ENCODE measurements around the gene PANK2.
"Not testable (repeated sequence)": the region's sequence is repeated elsewhere in the genome, so short reads cannot be mapped to it uniquely, and the experiment has no call there.

The PANK2 gene

DNA sequence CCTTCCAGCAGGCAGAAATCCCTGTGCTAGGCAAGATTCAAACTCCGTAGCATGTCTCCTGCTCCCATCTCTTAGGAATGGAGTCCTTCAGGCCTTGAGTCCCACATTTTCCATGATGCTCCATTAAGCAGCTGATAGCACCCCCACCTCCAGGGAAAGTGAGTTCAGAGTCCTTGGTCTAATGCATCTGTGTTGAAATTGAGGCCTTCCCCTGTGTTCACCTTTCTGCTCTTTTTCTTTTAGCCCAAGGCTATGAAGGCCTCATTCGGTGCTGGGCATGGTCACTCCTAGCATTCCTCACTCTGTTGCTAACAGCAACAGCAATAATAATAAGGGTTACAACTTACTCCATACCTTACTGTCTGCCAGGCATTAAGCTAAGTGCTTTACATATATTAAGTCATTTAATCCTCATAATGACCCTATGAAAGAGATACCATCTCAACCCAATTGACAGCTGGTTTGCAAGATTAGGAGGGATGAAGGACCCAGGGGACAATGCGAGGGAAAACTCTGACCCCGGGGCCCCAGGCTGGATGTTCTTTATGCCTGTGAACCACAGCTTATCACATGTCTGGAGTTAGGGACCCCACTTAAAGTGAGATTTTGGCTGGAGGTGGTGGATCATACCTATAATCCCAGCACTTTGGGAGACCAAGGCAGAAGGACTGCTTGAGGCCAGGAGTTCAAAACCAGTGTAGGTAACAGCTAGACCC lies 17.5 kb upstream of the PANK2 start:
- no peak for DNase-seq

DNA sequence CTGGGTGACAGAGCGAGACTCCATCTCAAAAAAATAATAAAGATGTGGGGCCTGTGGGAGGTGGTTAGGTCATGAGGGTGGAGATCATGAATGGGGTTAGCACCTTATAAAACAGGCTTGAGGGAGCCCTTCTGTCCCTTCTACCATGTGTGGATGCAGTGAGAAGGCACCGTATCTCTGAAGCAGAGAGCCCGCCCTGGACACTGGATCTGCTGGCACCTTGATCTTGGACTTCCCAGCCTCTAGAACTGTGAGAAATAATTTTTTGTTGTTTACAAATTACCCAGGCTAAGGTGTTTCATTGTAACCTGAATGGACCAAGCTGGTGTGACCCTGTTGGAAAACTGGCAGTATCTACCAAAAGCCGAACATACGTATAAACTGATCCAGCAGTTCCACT lies 15.7 kb upstream of the PANK2 start:
- DNase-seq, result no peak

DNA sequence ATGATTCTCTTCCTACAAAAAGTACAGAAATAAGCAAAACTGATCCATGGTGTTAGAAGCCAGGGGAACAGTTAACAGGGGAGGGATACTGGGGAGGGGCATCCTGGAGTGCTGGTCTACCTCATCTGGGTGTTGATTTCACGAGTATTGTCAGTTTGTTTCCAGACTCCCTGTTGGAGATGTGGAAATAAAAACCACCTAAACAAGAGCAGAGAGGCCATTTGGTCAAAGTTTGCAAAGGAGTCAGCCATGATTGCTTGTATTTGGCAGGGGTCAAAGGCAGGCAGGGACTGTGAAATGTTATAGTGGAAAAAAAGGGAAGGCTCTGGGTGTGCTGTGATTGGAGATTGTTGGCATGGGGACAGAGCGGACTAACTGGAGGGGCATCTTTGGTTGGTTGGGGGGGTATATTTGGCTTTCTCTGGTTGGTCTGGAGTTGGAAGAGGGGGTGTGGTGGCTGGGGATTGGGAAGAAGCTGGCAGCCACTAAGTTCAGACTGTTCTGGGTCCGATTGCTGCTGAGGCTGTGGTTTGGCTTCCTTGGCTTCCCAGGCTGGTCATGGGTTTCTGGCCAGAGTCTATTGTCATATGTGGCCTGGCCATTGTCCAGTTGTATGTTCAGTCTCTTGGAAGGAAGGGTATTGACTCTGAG lies 14.9 kb upstream of the PANK2 start:
- no peak for DNase-seq

DNA sequence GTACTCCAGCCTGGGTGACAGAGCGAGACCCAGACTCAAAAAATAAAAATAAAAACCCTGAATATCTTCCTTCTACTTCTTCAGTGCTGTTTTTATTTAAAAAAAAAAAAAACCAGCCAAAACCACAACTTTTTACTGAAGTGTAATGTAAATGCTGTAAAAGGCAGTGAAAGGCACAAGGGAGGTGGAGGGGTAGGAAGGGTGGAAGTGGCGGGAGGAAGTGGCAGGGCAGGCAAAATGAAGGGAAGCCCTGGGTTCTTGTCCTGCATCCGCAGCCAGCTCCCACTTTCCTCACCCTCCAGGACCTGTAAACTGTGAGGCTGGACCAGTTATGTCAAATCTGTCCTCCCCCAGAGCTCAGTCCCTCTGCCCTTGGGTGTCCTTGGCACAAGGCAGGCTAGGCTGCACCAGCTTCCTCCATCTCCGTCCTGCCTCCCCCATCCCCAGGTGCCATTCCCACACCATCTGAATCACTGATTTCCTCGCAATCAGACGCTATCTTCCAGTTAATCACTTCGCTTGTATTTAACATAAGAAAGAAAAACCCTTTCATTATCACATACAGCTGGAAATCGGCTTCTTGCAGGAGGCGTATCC lies 13.7 kb upstream of the PANK2 start:
- DNase-seq, result no peak

DNA sequence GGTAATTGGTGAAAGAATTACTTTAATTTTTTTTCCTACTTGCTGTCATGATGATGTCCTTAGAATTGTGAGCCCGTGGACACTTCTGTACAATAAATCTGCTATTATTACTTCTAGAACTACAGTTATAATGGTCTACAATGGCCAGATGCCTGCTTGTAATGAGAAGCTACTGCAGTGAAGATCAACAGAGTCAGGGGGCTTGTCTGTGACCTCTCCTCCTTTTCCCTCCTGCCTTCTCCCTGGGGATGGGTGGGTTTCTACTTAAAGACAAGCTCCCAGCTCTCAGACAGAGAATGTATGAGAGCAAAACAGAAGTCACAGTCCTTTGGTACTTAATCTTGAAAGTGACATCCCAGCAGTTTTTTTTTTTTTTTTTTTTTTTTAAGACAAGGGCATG lies 13.2 kb upstream of the PANK2 start:
- DNase-seq, result no peak

DNA sequence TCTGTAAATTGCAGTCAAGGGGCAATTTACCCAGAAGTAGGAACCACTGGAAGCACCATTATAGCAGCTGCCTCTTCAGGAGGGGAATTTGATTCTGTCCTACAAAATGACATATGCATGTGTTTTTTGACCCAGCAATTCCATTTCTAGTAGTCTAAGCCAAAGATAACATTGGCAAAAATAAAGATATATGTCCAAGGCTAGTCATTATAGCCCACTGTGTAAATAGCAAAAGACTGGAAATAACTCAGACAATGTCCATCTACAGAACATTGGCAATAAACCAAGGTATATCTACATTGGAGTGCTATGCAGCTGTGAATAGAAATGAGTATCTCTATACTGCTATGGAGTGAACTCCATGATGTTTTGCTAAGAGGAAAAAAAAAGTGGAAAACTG lies 12.5 kb upstream of the PANK2 start:
- no peak for DNase-seq

DNA sequence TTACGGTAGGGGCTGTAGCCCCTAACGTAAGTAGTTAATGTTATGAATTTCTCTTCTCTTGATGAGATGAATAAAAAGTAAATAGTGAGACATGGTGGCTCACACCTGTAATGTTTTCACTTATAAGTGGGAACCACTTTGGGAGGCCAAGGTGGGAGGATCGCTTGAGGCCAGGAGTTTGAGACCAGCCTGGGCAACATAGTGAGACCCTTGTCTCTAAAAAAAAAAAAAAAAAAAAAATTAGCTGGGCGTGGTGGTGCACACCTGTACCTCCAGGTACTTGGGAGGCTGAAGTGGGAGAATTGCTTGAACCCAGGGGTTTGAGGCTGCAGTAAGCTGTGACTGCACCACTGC lies 10.3 kb upstream of the PANK2 start:
- DNase-seq, result not testable (repeated sequence)

DNA sequence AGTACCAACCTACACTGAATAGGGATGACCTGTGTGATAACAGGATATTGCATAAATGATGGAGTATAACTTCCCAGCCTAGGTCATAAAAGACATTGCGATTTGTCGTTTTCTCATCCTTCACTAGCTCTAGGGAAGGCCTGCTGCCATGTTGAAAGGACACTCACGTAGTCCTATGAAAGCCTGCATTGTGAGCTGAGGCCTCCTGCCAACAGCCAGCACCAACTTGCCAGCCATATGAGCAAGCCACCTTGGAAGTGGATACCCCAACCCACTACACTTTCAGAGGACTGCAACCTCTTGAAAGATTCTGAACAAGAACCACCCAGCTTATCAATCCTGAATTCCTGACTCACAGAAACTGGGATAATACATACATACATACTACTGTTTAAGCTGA lies 3.5 kb upstream of the PANK2 start:
- no peak for DNase-seq

DNA sequence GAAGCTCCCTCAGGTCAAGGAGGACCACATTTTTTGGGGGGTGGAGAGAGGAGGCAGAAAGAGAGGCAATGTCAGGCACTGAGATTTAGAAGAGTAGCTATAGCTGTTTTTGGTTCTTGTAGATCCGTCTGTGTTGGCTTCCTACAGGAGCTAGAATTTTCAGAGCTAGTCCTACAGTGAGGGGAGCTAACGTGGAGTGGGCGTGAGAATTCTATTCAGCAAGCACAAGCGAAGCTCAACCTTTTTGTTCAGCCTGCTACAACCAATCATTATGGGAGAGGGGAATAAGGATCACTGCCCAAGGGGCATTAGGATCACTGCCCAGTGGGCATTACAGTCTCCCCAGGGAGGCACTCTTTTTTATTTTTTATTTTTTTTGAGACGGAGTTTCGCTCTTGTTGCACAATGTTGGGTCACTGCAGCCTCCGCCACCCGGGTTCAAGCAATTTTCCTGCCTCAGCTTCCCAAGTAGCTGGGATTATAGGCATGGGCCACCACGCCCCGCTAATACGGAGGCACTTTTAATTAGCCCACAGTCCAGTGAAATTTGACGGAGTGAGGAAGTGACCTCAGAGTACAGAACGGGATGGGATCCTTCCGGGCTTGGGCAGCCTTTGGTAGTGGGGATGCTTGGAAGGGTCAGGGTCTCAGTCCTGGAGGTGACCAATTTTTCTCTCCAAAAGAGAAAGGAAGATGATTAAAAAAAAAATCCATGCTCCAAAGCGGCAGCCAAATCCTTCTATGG lies 1.1 kb upstream of the PANK2 start:
- DNase-seq, result no peak

DNA sequence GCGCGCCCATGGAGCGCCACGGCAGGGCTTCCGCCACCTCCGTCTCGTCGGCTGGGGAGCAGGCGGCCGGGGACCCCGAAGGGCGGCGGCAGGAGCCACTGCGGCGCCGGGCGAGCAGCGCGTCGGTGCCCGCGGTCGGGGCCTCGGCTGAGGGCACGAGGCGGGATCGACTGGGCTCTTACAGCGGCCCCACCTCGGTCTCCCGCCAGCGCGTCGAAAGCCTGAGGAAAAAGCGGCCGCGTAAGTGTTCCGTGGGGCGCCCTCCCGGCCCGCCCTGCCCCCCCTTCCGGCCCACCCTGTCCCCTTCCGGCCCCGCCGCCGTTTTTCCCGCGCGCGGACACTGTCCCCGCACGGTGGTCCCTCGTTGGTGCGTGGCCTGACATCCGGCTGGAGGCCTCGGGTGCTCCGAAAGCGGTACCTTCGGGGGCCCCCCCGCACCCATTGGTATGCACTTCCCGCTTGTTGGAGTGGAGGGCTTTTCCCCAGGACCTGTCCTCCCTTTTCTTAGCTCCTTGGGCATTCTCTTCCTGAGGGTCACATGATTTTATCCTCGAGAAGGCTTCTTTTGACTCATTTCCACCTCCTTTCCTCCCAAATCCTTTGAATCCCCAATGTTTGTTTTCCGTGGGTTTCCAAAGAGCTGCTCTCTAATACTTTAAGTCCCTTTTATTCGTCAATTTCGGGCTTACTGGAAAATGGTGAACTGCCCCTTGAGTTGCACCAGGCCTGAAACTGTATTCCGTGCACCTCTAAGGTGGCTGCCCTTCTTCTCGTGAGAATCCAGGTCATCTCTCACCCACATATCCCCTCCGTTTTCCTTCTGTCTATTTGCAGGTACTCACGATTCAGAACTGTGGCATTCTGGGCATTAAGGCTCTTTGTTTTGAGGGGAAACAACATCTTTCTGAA lies 556 bp downstream of the PANK2 start:
- peak; percentile 29 for DNase-seq

DNA sequence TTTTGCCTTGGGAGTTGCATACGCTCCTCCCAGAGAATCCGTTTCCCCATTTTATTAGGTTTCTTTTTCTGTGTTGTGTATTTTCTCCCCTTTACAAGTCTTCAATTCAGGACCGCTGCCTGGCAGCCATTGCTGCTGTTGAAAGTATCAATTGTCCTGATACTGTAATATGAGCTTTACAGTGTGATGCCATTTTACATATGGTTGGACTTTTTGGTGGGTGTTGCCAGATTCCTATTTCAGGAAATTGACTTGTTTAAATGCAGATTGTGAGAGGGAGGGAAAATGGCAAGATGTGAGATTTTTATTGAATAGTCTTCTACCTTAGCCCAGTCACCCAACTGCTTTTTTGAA lies 1.2 kb downstream of the PANK2 start:
- DNase-seq, result no peak

DNA sequence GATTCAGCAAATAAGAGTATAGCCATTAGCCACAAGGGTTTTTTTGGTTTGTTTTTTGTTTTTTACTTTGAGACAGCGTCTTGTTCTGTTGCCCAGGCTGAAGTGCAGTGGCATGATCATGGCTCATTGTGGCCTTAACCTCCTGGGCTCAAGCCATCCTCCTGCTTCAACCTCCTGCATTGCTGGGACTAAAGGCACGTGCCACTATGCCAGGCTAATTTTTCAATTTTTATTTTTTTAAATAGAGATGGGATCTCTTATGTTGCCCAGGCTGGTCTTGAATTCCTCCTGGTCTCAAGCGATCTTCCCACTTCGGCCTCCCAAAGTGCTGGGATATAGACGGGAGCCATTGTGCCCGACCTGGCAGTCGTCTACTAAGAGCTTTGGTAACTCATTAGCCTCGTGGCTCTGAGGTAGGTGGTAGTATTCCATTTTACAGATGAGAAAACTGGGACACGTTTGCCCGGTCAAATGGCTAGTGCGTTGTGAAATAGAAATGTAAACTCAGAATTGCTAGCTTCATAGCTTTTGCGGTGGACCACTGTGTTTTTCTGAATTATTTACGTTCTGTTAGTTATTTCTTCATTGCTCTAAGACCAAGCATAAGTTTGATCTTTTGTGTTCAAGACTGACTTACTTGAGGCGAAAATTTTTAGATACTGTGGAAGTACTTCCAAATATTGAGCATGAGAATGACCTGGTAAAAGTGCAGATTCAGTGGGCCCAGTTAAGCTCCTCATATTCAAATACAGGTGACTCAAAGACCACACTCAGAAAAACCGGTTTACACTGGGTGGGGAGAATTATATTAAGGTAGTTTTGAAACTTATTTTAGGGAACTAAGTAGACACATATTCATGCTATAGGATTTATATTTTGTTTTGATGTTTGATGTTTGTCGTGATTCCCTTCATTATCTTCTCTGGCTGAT lies 2.1 kb downstream of the PANK2 start:
- DNase-seq, result no peak

DNA sequence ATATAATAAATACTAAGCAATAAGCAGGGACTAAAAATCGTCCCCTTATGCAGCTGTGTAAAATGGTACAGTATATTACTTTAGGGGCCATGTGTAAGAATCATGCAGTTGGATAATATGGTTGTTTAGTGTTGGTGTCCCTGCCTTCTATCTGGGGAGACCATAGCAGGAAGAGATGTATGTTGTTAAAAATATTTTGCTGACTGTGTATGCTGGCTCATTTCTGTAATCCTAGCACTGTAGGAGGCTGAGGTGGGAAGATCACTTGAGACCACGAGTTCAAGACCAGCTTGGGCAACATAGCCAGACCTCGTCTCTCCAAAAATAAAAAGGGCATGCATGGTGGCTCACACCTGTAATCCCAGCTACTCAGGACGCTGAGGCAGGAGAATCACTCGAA lies 5.6 kb downstream of the PANK2 start:
- DNase-seq, result no peak

DNA sequence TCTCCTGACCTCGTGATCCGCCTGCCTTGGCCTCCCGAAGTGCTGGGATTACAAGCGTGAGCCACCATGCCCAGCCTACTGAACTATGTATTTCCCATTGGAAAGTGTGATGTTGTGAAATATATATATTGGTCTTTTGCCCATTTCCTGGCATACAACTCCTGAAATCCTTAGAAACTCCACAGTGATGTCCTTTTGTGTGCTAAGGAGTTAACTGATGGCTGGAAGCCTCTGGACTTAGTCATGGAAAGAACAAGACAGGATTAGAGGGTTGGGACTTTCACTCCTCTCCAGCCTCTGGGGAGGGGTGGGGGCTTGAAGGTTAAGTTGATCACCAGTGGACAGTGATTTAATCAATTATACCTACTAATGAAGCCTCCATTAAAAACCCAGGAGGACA lies 7.1 kb downstream of the PANK2 start:
- DNase-seq, result no peak

DNA sequence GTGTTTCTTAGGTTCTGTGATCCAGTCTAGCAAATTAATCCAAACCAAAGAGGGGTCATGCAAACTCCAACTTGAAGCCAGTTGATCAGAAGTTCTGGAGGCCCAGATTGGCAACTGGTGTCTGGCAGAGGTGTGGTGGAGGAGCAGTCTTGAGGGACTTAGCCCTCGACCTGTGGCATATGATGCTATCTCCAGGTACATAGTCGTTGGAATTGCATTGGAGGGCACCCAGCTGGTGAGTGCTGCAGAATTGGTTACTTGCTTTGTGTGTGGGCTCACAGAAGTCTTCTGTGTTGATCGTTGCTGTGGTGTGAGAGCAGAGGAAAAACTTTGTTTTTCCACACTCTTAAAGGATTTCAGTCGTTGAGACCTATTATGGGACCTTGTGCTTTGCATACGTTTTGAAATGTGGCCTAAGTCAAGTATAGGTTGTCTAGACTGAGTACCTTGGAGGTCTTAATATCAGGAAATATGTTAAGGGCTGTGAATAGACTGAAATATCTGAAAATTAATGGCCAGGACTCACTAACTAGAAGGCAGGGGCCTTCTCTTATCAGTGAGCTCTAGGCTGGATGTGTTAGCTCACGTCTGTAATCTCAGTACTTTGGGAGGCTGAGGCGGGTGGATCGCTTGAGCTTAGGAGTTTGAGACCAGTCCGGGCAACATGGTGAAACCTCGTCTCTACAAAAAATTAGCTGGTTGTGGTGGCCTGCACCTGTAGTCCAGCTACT lies 7.8 kb downstream of the PANK2 start:
- DNase-seq, result no peak

DNA sequence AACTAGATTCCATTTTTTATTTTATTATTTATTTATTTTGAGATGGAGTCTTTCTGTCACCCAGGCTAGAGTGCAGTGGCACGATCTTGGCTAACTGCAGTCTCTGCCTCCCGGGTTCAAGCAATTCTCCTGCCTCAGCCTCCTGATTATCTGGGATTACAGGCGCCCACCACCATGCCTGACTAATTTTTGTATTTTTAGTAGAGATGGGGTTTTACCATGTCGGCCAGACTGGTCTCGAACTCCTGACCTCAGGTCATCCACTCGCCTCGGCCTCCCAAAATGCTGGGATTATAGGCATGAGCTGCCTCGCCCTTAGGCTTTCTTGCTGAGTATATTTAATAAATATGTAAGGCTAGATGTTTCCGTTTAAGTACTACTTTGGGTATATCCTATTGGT lies 9.0 kb downstream of the PANK2 start:
- DNase-seq, result not testable (repeated sequence)

DNA sequence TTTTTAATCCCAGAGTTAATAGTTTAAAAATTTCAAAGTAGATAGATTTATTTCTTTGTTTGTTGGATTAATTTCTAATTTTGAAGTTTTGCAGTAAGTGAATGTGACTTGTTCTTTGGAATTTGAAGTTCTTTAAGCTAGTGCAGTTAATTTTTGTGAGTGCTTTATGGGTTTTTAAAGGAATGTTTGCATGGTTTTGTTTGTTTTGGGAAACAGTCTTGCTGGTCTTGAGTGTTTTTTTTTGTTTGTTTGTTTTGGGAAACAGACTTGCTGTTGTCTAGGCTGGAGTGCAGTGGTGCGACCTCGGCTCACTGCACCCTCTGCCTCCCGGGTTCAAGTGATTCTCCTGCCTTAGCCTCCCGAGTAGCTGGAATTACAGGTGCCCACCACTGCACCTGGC lies 9.5 kb downstream of the PANK2 start:
- DNase-seq, result no peak

DNA sequence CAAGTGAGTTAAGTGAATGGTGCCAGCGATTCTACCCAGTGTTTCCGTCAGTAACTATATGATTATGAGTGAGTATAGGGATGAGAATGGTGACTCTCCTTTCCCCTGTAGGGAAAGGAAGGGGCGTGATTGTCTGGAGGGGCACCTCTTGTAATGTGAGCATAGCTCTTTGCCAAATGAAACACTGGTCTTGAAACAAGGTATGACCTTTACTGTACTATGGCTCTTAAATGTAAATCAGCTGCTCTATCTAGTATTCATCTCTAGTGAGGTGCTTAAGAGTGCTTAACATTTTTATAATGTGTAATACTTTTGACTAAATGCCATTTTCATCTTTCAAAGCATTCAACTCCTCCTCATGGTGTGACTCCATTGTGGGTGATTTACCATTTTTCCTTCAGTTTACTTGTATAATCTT lies 11.0 kb downstream of the PANK2 start:
- no peak for DNase-seq

DNA sequence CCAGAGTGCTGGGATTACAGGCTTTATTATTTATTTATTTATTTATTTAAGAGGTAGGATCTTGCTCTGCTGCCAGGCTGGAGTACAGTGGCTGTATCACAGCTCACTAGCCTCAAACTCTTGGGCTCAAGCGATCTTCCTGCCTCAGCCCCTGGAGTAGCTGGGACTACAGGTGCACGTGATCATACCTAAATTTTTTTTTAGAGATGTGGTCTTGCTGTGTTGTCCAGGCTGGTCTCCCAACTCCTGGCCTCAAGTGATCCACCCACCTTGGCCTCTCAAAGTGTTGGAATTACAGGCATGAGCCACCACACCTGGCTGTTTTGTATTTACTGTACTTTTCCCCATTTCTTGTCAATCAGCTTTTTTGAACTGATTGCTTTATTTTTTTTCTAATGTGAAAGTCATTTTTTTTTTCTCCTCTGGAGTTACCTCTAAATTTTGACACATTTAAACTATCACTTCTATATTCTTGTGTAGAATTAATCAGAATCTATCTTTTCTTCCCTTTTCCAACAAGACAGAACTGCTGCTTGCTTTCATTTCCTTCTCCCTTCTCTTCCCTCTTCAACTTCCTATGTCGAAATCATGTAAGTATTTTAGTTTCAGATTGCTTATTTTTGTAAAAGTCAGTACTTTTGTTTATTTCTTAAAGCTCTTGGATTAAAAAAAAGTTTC lies 12.0 kb downstream of the PANK2 start:
- no peak for DNase-seq

DNA sequence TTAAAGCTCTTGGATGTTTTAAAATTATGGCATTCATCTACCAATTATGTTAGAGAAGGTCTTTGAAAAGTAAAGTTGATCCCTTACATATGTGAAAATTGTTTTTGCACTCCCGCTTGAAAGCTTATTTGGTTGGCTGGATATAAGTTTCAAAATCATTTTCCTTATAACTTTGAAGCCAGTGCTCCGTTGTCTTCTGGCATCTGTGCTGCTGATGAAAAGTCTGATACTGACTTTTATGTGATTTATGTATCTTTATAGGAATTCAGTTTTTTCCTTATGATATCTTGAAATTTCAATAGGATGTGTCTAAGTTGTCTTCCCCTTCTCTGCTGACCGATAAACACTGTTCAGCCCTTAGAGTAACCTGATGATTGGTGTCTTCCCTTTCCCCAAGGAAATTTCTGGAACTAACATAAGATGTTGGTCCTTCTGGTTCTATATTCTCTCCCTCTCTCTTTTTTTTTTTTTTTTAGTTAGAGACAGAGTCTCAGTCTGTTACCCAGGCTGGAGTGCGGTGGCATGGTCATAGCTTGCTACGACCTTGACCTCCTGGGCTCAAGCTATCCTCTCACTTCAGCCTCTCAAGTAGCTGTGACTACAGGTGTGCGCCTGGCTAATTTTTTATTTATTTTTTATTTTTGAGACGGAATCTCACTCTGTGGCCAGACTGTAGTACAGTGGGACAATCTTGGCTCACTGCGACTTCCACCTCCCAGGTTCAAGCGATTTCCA lies 12.7 kb downstream of the PANK2 start:
- no peak for DNase-seq
